GM19468 (cell line): ENCODE results near the gene GTF3C1.

Source experiments
- ATAC-seq: cut with Tn5 transposase; IDR thresholded peaks from one replicate; pipeline ENCODE4 v1.9.1; 2021; ENCODE audit warnings: mild to moderate bottlenecking, moderate library complexity, moderate number of reproducible peaks; ENCODE audit not compliant: unreplicated experiment; ENCODE audit errors: extremely low read depth

The GTF3C1 gene

GRCh38 chr16:27528294-27528693 is 21.4 kb downstream of the GTF3C1 start:
- ATAC-seq, result no peak

- no peak for ATAC-seq
These were observed 23.5 kb downstream of the GTF3C1 start for GRCh38 chr16:27526180-27526579.

- ATAC-seq, result no peak
These were observed 27.5 kb downstream of the GTF3C1 start for GRCh38 chr16:27522173-27522707.

- no peak for ATAC-seq
These were observed 28.6 kb downstream of the GTF3C1 start for GRCh38 chr16:27520982-27521673.

GRCh38 chr16:27518226-27518625 is 31.5 kb downstream of the GTF3C1 start:
- ATAC-seq, result no peak

- no peak for ATAC-seq
These were observed 32.0 kb downstream of the GTF3C1 start for GRCh38 chr16:27517664-27518063.

- no peak for ATAC-seq
These were observed 33.3 kb downstream of the GTF3C1 start for GRCh38 chr16:27516365-27516764.

GRCh38 chr16:27515874-27516353 is 33.8 kb downstream of the GTF3C1 start:
- no peak for ATAC-seq

GRCh38 chr16:27514806-27515205 is 34.9 kb downstream of the GTF3C1 start:
- ATAC-seq, result no peak

GRCh38 chr16:27511657-27512448 is 37.9 kb downstream of the GTF3C1 start:
- no peak for ATAC-seq

- no peak for ATAC-seq
These were observed 41.2 kb downstream of the GTF3C1 start for GRCh38 chr16:27508476-27508875.

- ATAC-seq, result no peak
These were observed 42.9 kb downstream of the GTF3C1 start for GRCh38 chr16:27506771-27507170.

GRCh38 chr16:27505297-27506236 is 44.1 kb downstream of the GTF3C1 start:
- no peak for ATAC-seq

GRCh38 chr16:27503662-27504061 is 46.1 kb downstream of the GTF3C1 start:
- ATAC-seq, result no peak

- no peak for ATAC-seq
These were observed 48.9 kb downstream of the GTF3C1 start for GRCh38 chr16:27500801-27501200.

GRCh38 chr16:27499659-27500055 is 50.1 kb downstream of the GTF3C1 start:
- ATAC-seq, result no peak

GRCh38 chr16:27498916-27499658 is 50.6 kb downstream of the GTF3C1 start:
- no peak for ATAC-seq

GRCh38 chr16:27498031-27498825 is 51.5 kb downstream of the GTF3C1 start:
- no peak for ATAC-seq

GRCh38 chr16:27495191-27495590 is 54.5 kb downstream of the GTF3C1 start:
- ATAC-seq, result no peak
